Neural cell (in vitro differentiated cells): ENCODE results near the gene ARHGAP18. TPM values are rescaled to one million over a fixed set of nuclear protein-coding genes. Genes with fewer than 3 reads are reported as not detected.

ENCODE experiments used
- H2AFZ ChIP-seq: fragments of 200-600, 300-800 bp; sonication (generic), shearing (Covaris generic); 2 replicates; pipeline ENCODE4 v1.6.0; 2014; ENCODE audit warnings: low read depth, mild to moderate bottlenecking, antibody characterized with exemption, low read length, moderate library complexity
- H3F3A ChIP-seq: fragments of 200-600 bp; shearing (Covaris generic); 2 replicates; pipeline ENCODE4 v1.6.1; 2016; ENCODE audit warnings: mild to moderate bottlenecking, moderate library complexity, mixed read lengths, antibody characterized with exemption, low read length; ENCODE audit not compliant: insufficient read depth, poor library complexity, severe bottlenecking
- H3K27ac ChIP-seq: fragments of 200-600, 300-800 bp; sonication (generic), shearing (Covaris generic); 2 replicates; pipeline ENCODE4 v1.5.1; 2014; ENCODE audit warnings: mild to moderate bottlenecking, low read length, moderate library complexity
- H3K27me3 ChIP-seq: fragments of 300-800, 200-600 bp; sonication (generic), shearing (Covaris generic); 2 replicates; pipeline ENCODE4 v1.6.0; 2014; ENCODE audit warnings: mild to moderate bottlenecking, low read depth, low read length, moderate library complexity; ENCODE audit not compliant: insufficient read depth
- H3K36me3 ChIP-seq: fragments of 300-800, 200-600 bp; sonication (generic), shearing (Covaris generic); 2 replicates; pipeline ENCODE4 v1.5.1; 2014; ENCODE audit warnings: mild to moderate bottlenecking, antibody characterized with exemption, low read length, moderate library complexity; ENCODE audit not compliant: insufficient read depth
- H3K4me2 ChIP-seq: fragments of 300-800, 200-600 bp; sonication (generic), shearing (Covaris generic); 2 replicates; pipeline ENCODE4 v1.6.0; 2014; ENCODE audit warnings: mild to moderate bottlenecking, low read length
- H3K4me3 ChIP-seq: fragments of 300-800, 200-600 bp; sonication (generic), shearing (Covaris generic); 2 replicates; pipeline ENCODE4 v1.5.1; 2014; ENCODE audit warnings: mild to moderate bottlenecking, low read length, moderate library complexity
- H3K79me2 ChIP-seq: fragments of 200-600 bp; shearing (Covaris generic); replicated peaks from 2 replicates; pipeline ENCODE4 v1.6.0; 2014; ENCODE audit warnings: mild to moderate bottlenecking, low read length, moderate library complexity; ENCODE audit not compliant: insufficient read depth
- H3K9ac ChIP-seq: fragments of 300-800, 200-600 bp; sonication (generic), shearing (Covaris generic); 2 replicates; pipeline ENCODE4 v1.6.1; 2016; ENCODE audit warnings: mild to moderate bottlenecking, low read length, mixed read lengths
- H3K9me2 ChIP-seq: fragments of 200-600 bp; shearing (Covaris generic); 2 replicates; pipeline ENCODE4 v1.6.1; 2016; ENCODE audit warnings: mild to moderate bottlenecking, low read length, mixed read lengths; ENCODE audit not compliant: insufficient read depth
- H3K9me3 ChIP-seq: fragments of 200-600, 300-800 bp; sonication (generic), shearing (Covaris generic); 2 replicates; pipeline ENCODE4 v1.6.1; 2016; ENCODE audit warnings: mild to moderate bottlenecking, mixed run types, low read length, moderate library complexity, mixed read lengths
- H4K20me1 ChIP-seq: fragments of 200-600 bp; shearing (Covaris generic); 2 replicates; pipeline ENCODE4 v1.6.1; 2016; ENCODE audit warnings: mild to moderate bottlenecking, mixed run types; ENCODE audit not compliant: insufficient read depth
- EP300 ChIP-seq: fragments of 450-650 bp; conservative IDR thresholded peaks from 2 replicates; pipeline ENCODE4 v1.6.1; 2014; ENCODE audit warnings: antibody characterized with exemption, mild to moderate bottlenecking, moderate library complexity; ENCODE audit not compliant: poor library complexity, severe bottlenecking
- EZH2 ChIP-seq: fragments of 200-600, 300-800 bp; shearing (Covaris generic), sonication (generic); IDR thresholded peaks from 2 replicates; pipeline ENCODE4 v1.6.1; 2014; ENCODE audit warnings: antibody characterized with exemption, low read length, borderline replicate concordance, mild to moderate bottlenecking; ENCODE audit not compliant: insufficient read depth, poor library complexity, severe bottlenecking
- MXI1 ChIP-seq: fragments of 450-650 bp; conservative IDR thresholded peaks from 2 replicates; pipeline ENCODE4 v1.6.1; 2014; ENCODE audit warnings: antibody characterized with exemption, mild to moderate bottlenecking; ENCODE audit not compliant: poor library complexity, severe bottlenecking
- POLR2AphosphoS5 ChIP-seq: IDR thresholded peaks from 2 replicates; pipeline ENCODE4 v1.6.1; 2012
- RAD21 ChIP-seq: fragments of 450-650 bp; conservative IDR thresholded peaks from 2 replicates; pipeline ENCODE4 v1.6.1; 2014; ENCODE audit warnings: antibody characterized with exemption, mild to moderate bottlenecking, moderate library complexity
- SMC3 ChIP-seq: fragments of 450-650 bp; conservative IDR thresholded peaks from 2 replicates; pipeline ENCODE4 v1.6.1; 2014; ENCODE audit warnings: antibody characterized with exemption, mild to moderate bottlenecking, moderate library complexity; ENCODE audit not compliant: poor library complexity
- TAF1 ChIP-seq: IDR thresholded peaks from 2 replicates; pipeline ENCODE4 v1.6.1; 2012; ENCODE audit warnings: low read depth
- polyA plus RNA-seq: library from polyadenylated mRNA; depleted of rRNA; stranded (reverse); fragments of >200 nt; gene quantifications from 2 replicates; pipeline ENCODE4 v1.2.3, GENCODE V29; 2014
- TF ChIP-seq, protein P1 (sequence below): IDR thresholded peaks from 2 replicates; pipeline ENCODE4 v1.6.1; 2012; ENCODE audit warnings: borderline replicate concordance
- TF ChIP-seq, protein P2 (sequence below): fragments of 450-650 bp; IDR thresholded peaks from 2 replicates; pipeline ENCODE4 v1.5.1; 2014; ENCODE audit warnings: antibody characterized with exemption, mild to moderate bottlenecking, moderate library complexity; ENCODE audit not compliant: poor library complexity, severe bottlenecking

ARHGAP18 gene
- polyA plus RNA-seq, 1 donor from 2014 or later, result 4.7 TPM

DNA sequence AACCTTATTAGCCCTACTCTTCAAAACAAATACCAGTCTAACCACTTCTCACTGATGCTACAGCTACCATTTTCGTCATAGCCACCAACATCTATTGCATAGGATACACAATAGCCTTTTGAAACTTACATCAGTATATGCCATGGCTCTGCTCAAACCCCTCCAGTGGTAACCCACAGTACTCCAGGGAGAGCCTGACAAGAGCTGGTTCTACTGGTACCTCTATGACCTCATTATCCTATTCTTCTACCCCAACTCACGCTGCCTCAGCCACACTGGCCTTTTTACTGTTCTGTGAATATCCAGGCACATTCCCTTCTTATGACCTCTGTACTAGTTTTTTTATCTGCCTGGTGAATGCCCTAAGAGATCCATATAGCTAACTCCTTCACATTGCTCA, 157.6 kb downstream of the ARHGAP18 start:
- Histone ChIP-seq H3K9ac (no peak overlapping the region), H3K27me3 (no peaks in the 10 kb centered on the region), H3K4me3 (no peak overlapping the region), H2AFZ (no peak overlapping the region), H3K9me2 (no peaks in the 10 kb centered on the region), H3K27ac (no peak overlapping the region), H3K4me2 (no peak overlapping the region), H3F3A (no peaks in the 10 kb centered on the region), H3K36me3 (no peaks in the 10 kb centered on the region), H4K20me1 (no peaks in the 10 kb centered on the region), H3K79me2 (no peaks in the 10 kb centered on the region), H3K9me3 (no peaks in the 10 kb centered on the region)
- TF ChIP-seq, protein P1, sequence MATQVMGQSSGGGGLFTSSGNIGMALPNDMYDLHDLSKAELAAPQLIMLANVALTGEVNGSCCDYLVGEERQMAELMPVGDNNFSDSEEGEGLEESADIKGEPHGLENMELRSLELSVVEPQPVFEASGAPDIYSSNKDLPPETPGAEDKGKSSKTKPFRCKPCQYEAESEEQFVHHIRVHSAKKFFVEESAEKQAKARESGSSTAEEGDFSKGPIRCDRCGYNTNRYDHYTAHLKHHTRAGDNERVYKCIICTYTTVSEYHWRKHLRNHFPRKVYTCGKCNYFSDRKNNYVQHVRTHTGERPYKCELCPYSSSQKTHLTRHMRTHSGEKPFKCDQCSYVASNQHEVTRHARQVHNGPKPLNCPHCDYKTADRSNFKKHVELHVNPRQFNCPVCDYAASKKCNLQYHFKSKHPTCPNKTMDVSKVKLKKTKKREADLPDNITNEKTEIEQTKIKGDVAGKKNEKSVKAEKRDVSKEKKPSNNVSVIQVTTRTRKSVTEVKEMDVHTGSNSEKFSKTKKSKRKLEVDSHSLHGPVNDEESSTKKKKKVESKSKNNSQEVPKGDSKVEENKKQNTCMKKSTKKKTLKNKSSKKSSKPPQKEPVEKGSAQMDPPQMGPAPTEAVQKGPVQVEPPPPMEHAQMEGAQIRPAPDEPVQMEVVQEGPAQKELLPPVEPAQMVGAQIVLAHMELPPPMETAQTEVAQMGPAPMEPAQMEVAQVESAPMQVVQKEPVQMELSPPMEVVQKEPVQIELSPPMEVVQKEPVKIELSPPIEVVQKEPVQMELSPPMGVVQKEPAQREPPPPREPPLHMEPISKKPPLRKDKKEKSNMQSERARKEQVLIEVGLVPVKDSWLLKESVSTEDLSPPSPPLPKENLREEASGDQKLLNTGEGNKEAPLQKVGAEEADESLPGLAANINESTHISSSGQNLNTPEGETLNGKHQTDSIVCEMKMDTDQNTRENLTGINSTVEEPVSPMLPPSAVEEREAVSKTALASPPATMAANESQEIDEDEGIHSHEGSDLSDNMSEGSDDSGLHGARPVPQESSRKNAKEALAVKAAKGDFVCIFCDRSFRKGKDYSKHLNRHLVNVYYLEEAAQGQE, result no peak
- TF ChIP-seq SMC3 (no peak), EP300 (no peak), EZH2 (no peak), TAF1 (no peak), RAD21 (no peak), POLR2AphosphoS5 (no peak), MXI1 (no peak)
- TF ChIP-seq, protein P2, sequence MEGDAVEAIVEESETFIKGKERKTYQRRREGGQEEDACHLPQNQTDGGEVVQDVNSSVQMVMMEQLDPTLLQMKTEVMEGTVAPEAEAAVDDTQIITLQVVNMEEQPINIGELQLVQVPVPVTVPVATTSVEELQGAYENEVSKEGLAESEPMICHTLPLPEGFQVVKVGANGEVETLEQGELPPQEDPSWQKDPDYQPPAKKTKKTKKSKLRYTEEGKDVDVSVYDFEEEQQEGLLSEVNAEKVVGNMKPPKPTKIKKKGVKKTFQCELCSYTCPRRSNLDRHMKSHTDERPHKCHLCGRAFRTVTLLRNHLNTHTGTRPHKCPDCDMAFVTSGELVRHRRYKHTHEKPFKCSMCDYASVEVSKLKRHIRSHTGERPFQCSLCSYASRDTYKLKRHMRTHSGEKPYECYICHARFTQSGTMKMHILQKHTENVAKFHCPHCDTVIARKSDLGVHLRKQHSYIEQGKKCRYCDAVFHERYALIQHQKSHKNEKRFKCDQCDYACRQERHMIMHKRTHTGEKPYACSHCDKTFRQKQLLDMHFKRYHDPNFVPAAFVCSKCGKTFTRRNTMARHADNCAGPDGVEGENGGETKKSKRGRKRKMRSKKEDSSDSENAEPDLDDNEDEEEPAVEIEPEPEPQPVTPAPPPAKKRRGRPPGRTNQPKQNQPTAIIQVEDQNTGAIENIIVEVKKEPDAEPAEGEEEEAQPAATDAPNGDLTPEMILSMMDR, result no peak

DNA sequence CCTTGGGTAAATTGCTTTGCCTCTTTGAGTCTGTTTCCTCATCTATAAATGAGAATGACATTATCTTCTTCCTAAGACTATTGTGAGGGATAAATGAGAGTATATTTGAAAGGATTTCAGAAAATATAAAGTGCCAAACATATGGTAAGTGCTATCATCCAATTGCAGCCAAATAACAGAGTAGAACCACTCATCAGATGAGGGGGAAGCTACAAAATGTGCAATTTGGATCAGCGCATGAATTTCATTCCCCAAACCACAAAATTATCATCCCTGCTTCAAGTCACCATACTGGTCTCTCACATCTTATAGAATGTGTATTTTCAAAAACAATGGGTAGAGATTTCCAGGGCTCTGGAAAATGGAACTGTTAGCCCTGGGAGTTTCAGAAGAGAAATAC, 158.5 kb downstream of the ARHGAP18 start:
- H3K79me2 ChIP-seq, result no peaks in the 10 kb centered on the region
- no peaks in the 10 kb centered on the region for H3K9me3 ChIP-seq
- no peaks in the 10 kb centered on the region for H3K27me3 ChIP-seq
- no peak overlapping the region for H3K4me3 ChIP-seq
- H3K36me3 ChIP-seq, result no peaks in the 10 kb centered on the region
- no peak overlapping the region for H3K27ac ChIP-seq
- no peak overlapping the region for H3K4me2 ChIP-seq
- H2AFZ ChIP-seq, result no peak overlapping the region
- H4K20me1 ChIP-seq, result no peaks in the 10 kb centered on the region
- no peaks in the 10 kb centered on the region for H3K9me2 ChIP-seq
- TF ChIP-seq EZH2 (no peak), EP300 (no peak), MXI1 (no peak), SMC3 (no peak), TAF1 (no peak), POLR2AphosphoS5 (no peak), RAD21 (no peak)
- TF ChIP-seq, protein P2, result no peak
- TF ChIP-seq, protein P1, result no peak
- no peaks in the 10 kb centered on the region for H3F3A ChIP-seq
- H3K9ac ChIP-seq, result no peak overlapping the region
